K562 treated with DMSO at 1 percent for 4 hours (cell line): ENCODE measurements around the gene GREB1L. TPM values are rescaled to one million over a fixed set of nuclear protein-coding genes. Genes with fewer than 3 reads are reported as not detected.

Experiments
- total RNA-seq: library from RNA; unstranded; fragments of 300-600 nt; gene quantifications from 2 replicates; pipeline ENCODE4 v1.2.3, GENCODE V29; 2022; ENCODE audit not compliant: insufficient read depth

Gene GREB1L
- total RNA-seq, result not detected in 2 replicates

GRCh38 chr18:21242141-21242779, at the start of gene GREB1L:
GREB1L (plus strand) TSS chr18:21242232; CDS start chr18:21383519, 141,287 bp downstream.

Other genes with a start within 250 kb of the GREB1L start
- gene ROCK1, start 130.4 kb upstream of the GREB1L start, total RNA-seq, result 11.3 and 13.9 TPM in 2 replicates